ENCODE data around the gene NPB.

Gene NPB

GRCh38 chr17:81931189-81931556 lies 29.1 kb downstream of the NPB start:
- 82 to 85% methylated on average over 13 of the region's 13 CpGs for WGBS, 2 experiments (ENCODE audit: insufficient coverage in 2 of 2)
- Histone ChIP-seq H3K36me3 (ENCODE audit: control insufficient read depth, insufficient read depth, low read length) (peaks cover 16% of the 10 kb centered on the region), H3K4me3 (ENCODE audit: extremely low read depth, insufficient read depth, low read length, poor library complexity, severe bottlenecking) (no peak overlapping the region), H3K27ac (ENCODE audit: low read depth, low read length, severe bottlenecking) (no peak overlapping the region), H3K4me1 (ENCODE audit: control insufficient read depth, insufficient read depth, low read length, poor library complexity, severe bottlenecking) (peaks cover under 1% of the 10 kb centered on the region), H3K9me3 (ENCODE audit: control insufficient read depth, low read length) (no peaks in the 10 kb centered on the region)

GRCh38 chr17:81931557-81932332 lies 29.7 kb downstream of the NPB start:
- 75 to 91% methylated on average over 4 to 10 of the region's 15 CpGs for WGBS, 2 experiments (ENCODE audit: insufficient coverage in 2 of 2)
- H3K27ac ChIP-seq (ENCODE audit: low read depth, low read length, severe bottlenecking), result no peak overlapping the region
- H3K36me3 ChIP-seq (ENCODE audit: control insufficient read depth, insufficient read depth, low read length), result peaks cover 16% of the 10 kb centered on the region
- H3K4me1 ChIP-seq (ENCODE audit: control insufficient read depth, insufficient read depth, low read length, poor library complexity, severe bottlenecking), result no peaks in the 10 kb centered on the region
- no peak overlapping the region for H3K4me3 ChIP-seq (ENCODE audit: extremely low read depth, insufficient read depth, low read length, poor library complexity, severe bottlenecking)
- H3K9me3 ChIP-seq (ENCODE audit: control insufficient read depth, low read length), result no peaks in the 10 kb centered on the region

- Histone ChIP-seq H3K9me3 (ENCODE audit: control insufficient read depth, low read length) (no peaks in the 10 kb centered on the region), H3K36me3 (ENCODE audit: control insufficient read depth, insufficient read depth, low read length) (peaks cover 16% of the 10 kb centered on the region), H3K27ac (ENCODE audit: low read depth, low read length, severe bottlenecking) (no peak overlapping the region), H3K4me3 (ENCODE audit: extremely low read depth, insufficient read depth, low read length, poor library complexity, severe bottlenecking) (no peak overlapping the region), H3K4me1 (ENCODE audit: control insufficient read depth, insufficient read depth, low read length, poor library complexity, severe bottlenecking) (no peaks in the 10 kb centered on the region)
- WGBS, 2 experiments (ENCODE audit: insufficient coverage in 2 of 2), result 85 to 90% methylated on average over 4 to 8 of the region's 9 CpGs
Observed at GRCh38 chr17:81932333-81932983, 30.4 kb downstream of the NPB start.

GRCh38 chr17:81933178-81933699 lies 31.2 kb downstream of the NPB start:
- 95 to 97% methylated on average over 11 to 14 of the region's 14 CpGs for WGBS, 2 experiments (ENCODE audit: insufficient coverage in 2 of 2)
- Histone ChIP-seq H3K4me1 (ENCODE audit: control insufficient read depth, insufficient read depth, low read length, poor library complexity, severe bottlenecking) (no peaks in the 10 kb centered on the region), H3K36me3 (ENCODE audit: control insufficient read depth, insufficient read depth, low read length) (peaks cover 16% of the 10 kb centered on the region), H3K9me3 (ENCODE audit: control insufficient read depth, low read length) (no peaks in the 10 kb centered on the region), H3K4me3 (ENCODE audit: extremely low read depth, insufficient read depth, low read length, poor library complexity, severe bottlenecking) (no peak overlapping the region), H3K27ac (ENCODE audit: low read depth, low read length, severe bottlenecking) (no peak overlapping the region)

- no peak overlapping the region for H3K27ac ChIP-seq (ENCODE audit: low read depth, low read length, severe bottlenecking)
- peaks cover 16% of the 10 kb centered on the region for H3K36me3 ChIP-seq (ENCODE audit: control insufficient read depth, insufficient read depth, low read length)
- no peaks in the 10 kb centered on the region for H3K9me3 ChIP-seq (ENCODE audit: control insufficient read depth, low read length)
- H3K4me1 ChIP-seq (ENCODE audit: control insufficient read depth, insufficient read depth, low read length, poor library complexity, severe bottlenecking), result no peaks in the 10 kb centered on the region
- WGBS, 2 experiments (ENCODE audit: insufficient coverage in 2 of 2), result 92 to 96% methylated on average over 19 to 23 of the region's 23 CpGs
- H3K4me3 ChIP-seq (ENCODE audit: extremely low read depth, insufficient read depth, low read length, poor library complexity, severe bottlenecking), result no peak overlapping the region
Observed at GRCh38 chr17:81934098-81934757, 32.2 kb downstream of the NPB start.

GRCh38 chr17:81934850-81935708 lies 33.0 kb downstream of the NPB start:
- H3K4me1 ChIP-seq (ENCODE audit: control insufficient read depth, insufficient read depth, low read length, poor library complexity, severe bottlenecking), result no peaks in the 10 kb centered on the region
- peaks cover 16% of the 10 kb centered on the region for H3K36me3 ChIP-seq (ENCODE audit: control insufficient read depth, insufficient read depth, low read length)
- no peak overlapping the region for H3K4me3 ChIP-seq (ENCODE audit: extremely low read depth, insufficient read depth, low read length, poor library complexity, severe bottlenecking)
- 95 to 96% methylated on average over 34 to 37 of the region's 38 CpGs for WGBS, 2 experiments (ENCODE audit: insufficient coverage in 2 of 2)
- H3K27ac ChIP-seq (ENCODE audit: low read depth, low read length, severe bottlenecking), result no peak overlapping the region
- H3K9me3 ChIP-seq (ENCODE audit: control insufficient read depth, low read length), result no peaks in the 10 kb centered on the region

- no peaks in the 10 kb centered on the region for H3K4me1 ChIP-seq (ENCODE audit: control insufficient read depth, insufficient read depth, low read length, poor library complexity, severe bottlenecking)
- WGBS, 2 experiments (ENCODE audit: insufficient coverage in 2 of 2), result 81 to 96% methylated on average over 3 to 6 of the region's 6 CpGs
- peaks cover 16% of the 10 kb centered on the region for H3K36me3 ChIP-seq (ENCODE audit: control insufficient read depth, insufficient read depth, low read length)
- peak overlapping the region; percentile 72 for H3K4me3 ChIP-seq (ENCODE audit: extremely low read depth, insufficient read depth, low read length, poor library complexity, severe bottlenecking)
- no peak overlapping the region for H3K27ac ChIP-seq (ENCODE audit: low read depth, low read length, severe bottlenecking)
- no peaks in the 10 kb centered on the region for H3K9me3 ChIP-seq (ENCODE audit: control insufficient read depth, low read length)
Observed at GRCh38 chr17:81935709-81936084, 33.7 kb downstream of the NPB start.

GRCh38 chr17:81939218-81939617 lies 37.2 kb downstream of the NPB start:
- H3K36me3 ChIP-seq (ENCODE audit: control insufficient read depth, insufficient read depth, low read length), result peaks cover 11% of the 10 kb centered on the region
- no peaks in the 10 kb centered on the region for H3K9me3 ChIP-seq (ENCODE audit: control insufficient read depth, low read length)
- 84 to 97% methylated on average over 5 to 11 of the region's 15 CpGs for WGBS, 2 experiments (ENCODE audit: insufficient coverage in 2 of 2)
- no peaks in the 10 kb centered on the region for H3K4me1 ChIP-seq (ENCODE audit: control insufficient read depth, insufficient read depth, low read length, poor library complexity, severe bottlenecking)
- H3K4me3 ChIP-seq (ENCODE audit: extremely low read depth, insufficient read depth, low read length, poor library complexity, severe bottlenecking), result no peak overlapping the region
- H3K27ac ChIP-seq (ENCODE audit: low read depth, low read length, severe bottlenecking), result no peak overlapping the region

GRCh38 chr17:81939881-81940385 lies 37.9 kb downstream of the NPB start:
- Histone ChIP-seq H3K27ac (ENCODE audit: low read depth, low read length, severe bottlenecking) (no peak overlapping the region), H3K4me1 (ENCODE audit: control insufficient read depth, insufficient read depth, low read length, poor library complexity, severe bottlenecking) (no peaks in the 10 kb centered on the region), H3K4me3 (ENCODE audit: extremely low read depth, insufficient read depth, low read length, poor library complexity, severe bottlenecking) (no peak overlapping the region), H3K9me3 (ENCODE audit: control insufficient read depth, low read length) (no peaks in the 10 kb centered on the region), H3K36me3 (ENCODE audit: control insufficient read depth, insufficient read depth, low read length) (peaks cover 9% of the 10 kb centered on the region)
- WGBS, 2 experiments (ENCODE audit: insufficient coverage in 2 of 2), result 93 to 95% methylated on average over 17 to 21 of the region's 21 CpGs

Measured in mesodermal cell (in vitro differentiated cells).